Fibroblast of gingiva (primary cell): ENCODE results near the gene RGP1.

Experiments
- DNase-seq: peaks from one replicate; pipeline ENCODE4 v3.0.0-alpha.2; 2011; ENCODE audit warnings: low read depth

The RGP1 gene, protein sequence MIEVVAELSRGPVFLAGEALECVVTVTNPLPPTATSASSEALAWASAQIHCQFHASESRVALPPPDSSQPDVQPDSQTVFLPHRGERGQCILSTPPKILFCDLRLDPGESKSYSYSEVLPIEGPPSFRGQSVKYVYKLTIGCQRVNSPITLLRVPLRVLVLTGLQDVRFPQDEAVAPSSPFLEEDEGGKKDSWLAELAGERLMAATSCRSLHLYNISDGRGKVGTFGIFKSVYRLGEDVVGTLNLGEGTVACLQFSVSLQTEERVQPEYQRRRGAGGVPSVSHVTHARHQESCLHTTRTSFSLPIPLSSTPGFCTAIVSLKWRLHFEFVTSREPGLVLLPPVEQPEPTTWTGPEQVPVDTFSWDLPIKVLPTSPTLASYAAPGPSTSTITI

DNA sequence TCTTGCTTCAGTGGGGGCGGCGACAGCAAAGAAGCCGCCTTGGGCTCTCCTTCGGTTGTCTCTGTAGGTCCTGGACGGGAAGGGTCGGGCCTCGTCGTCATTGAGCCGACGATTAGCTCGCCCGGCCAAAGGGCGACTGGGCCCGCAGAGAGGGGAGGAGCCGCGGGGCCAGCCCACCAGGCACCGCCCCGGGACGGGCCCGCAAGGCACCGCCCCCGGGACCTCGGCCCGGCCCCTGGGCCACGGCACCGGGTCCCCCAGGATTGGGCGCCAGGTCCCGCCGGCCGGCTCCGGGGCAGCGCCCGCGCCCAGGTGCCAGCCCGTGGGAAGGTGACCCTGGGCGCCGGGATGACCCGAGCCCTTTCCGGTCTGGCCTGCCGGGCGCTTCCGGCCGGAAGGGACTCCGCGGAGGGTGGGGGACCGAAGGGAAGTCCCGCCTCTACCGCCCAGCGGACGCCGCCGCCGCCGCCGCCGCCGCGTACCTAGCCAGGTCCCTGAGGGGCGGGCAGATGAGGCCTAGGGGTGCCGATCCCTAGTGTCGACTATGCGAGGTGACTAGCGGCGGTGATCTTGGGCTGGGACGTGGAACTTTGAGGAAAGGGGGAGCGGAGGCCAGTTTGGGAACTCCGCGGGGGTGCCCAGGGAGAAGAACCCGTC lies at the start of gene RGP1, which contains the start of gene GBA2:
Gene RGP1 (plus strand): TSS at position 430 of the 657 bp plus-strand sequence. CDS start 469 bp downstream, outside the sequence.
Gene GBA2 (minus strand): TSS at position 371 of the 657 bp plus-strand sequence. CDS start 524 bp downstream, outside the sequence.
- peak; percentile 67 for DNase-seq

DNA sequence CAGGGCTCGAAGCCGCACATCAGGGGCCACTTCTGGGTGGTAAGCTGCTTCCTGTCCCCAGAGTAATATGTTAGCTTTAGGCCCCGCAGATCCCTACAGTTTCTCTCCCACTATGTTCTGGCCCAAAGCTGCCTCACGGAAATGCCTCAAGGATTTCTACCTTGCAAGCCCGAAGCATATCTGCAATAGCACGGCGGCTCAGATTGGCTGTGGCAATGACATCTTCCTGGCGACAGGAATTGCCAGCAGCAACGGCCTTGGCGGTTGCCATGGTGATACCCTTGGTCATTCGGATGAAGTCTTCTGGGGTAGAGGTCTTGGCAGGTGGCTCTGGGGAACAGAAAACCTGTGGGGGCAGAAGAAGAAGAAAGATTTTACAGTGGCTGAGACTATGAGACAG lies 49.1 kb upstream of the RGP1 start:
- no peak for DNase-seq

DNA sequence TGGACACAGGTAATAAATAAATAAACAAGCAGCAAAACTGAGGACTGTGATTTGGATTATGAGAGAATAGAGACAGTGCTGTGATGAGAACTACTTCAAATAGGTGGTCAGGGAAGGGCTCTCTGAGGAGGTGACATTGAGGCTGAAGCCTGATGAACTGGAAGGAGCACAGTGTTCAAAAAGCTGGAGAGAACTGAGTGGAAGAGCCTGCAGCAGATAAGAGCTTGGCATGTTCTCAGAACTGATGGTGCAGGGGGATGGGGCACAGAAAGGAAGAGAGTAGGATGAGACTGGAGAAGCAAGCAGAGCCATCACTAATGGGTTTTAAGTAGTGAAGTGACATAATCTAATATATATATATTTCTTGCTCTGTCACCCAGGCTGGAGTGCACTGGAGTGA lies 48.1 kb upstream of the RGP1 start:
- no peak for DNase-seq

DNA sequence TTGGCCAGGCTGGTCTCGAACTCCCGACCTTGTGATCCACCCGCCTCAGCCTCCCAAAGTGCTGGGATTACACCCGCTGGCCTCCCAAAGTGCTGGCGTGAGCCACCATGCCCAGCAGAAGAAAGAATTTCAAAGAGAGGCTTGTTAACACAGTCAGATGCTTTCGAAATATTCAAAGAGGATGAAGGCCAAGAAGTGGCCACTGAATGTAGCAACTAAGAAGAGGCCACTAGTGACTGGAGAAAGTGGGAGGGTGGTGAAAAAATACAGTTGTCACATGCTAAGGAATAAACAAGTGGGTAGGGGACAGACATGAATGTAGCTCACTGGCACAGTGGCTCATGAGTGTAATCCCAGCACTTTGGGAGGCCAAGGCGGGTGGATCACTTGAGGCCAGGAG lies 46.4 kb upstream of the RGP1 start:
- peak; percentile 62 for DNase-seq

DNA sequence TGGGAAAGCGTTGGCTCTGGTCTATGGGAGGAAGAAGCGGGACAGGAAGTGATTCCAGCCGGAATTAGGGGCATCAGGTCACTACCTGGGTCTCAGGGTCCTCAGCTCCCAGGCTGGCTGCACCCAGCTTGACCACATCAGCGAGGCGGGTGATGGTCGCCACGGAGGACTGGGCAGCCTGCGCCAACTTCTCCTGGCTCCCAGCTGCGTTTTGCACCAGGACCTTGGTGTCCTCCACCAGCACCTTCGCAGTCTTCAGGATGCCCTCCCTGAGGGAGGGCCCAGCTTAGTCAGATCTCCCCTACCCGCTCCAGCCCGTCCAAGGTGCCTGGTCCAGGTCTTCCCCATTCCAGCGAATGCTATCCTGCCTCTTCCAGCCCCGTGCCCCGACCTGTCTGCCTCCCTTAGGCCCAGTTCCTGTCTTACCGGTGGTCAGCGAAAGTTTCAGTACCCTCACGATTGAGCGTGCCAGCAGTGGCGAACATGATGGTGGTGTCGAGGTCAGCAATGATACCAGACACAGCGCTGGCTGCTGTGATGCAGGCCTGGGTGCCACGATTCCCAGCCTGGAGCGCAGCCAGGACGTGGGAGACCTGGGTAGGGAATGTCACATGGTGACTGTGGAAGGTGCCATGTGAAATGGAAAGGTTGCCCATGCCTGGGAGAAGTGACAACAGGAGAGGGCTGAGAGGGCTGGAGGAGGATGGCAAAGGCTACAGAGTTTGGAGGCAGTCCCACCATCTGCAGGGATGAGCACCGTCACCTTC lies 45.0 kb upstream of the RGP1 start:
- DNase-seq: no peak

DNA sequence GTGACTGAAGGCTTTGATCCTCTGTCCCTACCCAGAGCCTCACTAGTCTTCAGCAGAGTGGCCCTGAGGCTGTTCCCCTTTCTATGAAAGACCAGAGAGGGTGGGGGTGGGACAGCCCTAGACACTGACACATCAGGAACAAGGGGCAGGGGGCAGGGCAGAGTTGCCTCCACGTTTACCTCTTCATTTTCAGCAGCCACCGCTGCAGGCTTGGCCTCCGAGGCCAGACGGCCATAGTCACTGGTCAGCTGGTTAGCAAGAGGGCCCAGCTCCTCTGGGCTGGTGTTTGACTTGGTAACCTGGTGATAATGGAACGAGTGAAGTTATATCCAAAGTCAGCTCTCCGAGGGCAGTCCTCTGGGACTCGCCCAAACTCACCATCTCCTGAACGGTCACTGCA lies 43.7 kb upstream of the RGP1 start:
- no peak for DNase-seq

DNA sequence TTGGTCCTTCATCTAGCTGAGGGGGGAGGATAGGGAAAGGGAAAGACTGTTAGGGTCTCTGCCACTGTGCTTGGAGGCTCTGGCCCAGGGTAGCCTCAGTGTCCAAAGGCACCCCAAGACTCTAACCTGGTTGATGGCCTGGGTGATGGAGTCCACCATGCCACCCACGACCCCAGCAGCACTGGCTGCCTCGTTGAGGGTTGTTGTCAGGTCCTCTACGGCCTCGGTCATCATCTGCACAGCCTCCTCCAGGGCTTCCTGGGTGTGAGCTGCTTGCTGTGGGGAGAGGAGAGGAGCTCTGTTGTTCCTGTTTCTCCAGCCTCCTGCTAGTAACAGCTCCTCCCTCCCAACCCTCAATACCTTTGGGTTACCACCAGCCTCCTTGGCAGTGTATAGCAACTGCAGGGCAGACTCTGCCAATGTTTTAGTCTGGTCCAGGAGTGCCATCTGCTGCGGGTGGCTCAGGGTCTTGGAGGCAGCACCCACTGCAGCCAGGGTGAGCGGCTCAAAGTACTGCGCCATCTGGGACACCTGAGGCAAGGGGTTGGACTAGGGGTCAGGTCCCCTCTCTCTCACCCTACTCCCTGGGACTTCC lies 43.2 kb upstream of the RGP1 start:
- DNase-seq: no peak

DNA sequence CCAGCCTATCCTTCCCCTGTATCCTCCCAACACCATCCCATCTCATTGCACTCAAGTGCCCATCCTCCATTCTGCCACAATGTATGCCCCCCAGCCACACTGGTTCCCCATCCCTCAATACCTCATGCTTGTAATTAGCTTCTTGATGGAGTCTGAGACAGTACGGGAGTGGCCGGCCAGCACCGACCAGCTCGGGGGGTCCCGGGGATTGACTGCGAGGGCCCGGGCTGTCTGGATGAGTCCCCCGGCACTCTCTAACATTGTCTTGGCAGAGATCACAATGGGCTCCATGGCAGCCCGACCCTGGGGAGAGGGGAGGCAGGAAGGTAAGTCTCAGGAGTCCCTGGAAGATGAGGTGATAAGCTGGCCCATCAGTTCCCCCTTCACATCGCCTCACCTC lies 42.1 kb upstream of the RGP1 start:
- no peak for DNase-seq

DNA sequence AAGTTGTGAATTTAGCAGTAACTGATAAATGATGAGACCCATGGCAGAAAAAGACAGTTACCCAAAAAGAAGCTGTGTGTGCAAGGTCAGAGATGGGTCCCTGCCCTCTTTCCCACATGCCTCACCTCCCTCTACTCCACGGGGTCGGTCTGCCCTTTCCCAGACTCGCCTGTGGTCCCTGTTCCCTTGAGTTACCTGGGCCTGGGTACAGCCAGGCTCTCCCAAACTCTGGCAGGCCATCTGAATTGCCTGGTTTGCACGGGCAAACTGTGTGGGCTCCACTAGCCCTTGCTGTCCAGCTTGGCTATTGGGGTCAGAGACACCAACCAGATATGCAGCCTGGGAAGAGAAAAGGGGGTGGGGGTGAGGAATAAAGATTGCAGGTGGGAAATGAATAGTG lies 40.9 kb upstream of the RGP1 start:
- no peak for DNase-seq

DNA sequence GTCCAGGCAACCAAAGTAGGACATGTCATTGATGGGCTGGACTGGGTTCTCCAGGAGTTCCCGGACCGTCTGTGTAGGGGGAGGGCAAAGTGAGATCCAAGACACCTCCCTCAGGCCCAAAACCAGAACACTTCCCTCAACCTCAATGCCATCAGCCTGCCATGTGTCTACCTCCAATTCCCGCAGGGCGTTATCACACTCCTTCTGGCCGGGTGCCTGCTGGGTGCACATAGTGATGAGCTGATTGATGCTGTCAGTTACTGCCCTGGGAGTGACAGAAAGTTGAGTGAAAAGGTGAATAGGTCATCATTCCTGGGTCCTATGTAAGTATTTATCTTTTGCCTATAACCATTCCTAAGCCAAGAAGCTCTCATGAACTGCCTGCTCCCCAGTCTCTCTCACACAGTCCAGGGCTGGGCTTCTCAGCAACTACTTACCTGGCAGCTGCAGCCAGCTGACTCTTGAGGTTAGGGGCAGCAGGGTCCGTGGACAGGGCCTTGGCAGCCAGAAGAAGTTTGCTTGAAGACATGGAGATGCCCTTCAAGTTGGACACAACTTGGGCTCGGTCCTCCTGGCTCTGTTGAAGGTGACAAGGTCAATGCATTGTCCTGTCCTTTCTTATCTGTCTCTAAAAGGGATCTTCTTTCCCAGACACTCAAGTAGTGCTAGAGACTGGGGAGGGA lies 38.1 kb upstream of the RGP1 start:
- DNase-seq: no peak

DNA sequence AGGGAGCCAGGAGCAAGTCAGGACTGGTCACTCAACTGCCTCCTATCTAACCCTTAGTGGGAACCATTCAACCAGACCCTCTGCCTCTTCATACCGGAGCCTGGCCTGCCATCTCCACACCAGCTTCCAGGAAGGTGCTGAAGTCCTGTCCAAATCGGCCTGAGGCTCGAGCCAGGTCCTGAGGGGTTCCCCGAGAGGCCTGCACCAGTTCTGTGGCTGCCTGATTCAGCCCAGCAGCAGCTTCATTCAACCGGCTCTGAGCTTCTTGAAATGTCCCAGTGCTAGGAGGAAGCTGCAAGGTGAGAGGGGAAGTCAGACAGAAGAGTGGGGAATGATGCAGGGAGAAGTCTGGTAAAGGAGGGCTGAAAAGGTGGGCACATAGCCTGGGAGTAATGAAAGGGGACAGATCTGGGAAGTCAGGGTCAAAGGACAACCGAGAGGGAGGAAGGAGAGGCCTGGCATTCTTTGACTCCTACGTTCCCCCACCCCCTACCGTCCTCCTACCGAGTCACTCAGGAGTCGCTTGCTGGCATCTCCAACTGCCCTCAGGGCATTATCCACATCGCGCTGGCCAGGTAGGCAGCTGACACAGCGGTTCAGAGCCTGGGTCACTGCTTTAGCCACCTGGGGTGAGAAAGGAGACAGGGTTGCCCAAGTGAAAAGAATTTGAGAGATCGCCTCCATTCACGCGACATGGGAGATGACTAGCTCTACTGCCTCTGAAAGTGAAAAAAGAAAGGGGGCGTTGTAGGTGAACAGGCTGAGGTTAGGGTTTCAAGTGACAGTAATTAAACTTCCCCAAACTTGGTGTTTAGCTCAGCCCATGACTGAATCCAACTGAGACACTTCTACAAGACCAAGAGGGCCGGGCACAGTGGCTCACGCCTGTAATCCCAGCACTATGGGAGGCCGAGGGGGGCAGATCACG lies 37.3 kb upstream of the RGP1 start:
- no peak for DNase-seq

DNA sequence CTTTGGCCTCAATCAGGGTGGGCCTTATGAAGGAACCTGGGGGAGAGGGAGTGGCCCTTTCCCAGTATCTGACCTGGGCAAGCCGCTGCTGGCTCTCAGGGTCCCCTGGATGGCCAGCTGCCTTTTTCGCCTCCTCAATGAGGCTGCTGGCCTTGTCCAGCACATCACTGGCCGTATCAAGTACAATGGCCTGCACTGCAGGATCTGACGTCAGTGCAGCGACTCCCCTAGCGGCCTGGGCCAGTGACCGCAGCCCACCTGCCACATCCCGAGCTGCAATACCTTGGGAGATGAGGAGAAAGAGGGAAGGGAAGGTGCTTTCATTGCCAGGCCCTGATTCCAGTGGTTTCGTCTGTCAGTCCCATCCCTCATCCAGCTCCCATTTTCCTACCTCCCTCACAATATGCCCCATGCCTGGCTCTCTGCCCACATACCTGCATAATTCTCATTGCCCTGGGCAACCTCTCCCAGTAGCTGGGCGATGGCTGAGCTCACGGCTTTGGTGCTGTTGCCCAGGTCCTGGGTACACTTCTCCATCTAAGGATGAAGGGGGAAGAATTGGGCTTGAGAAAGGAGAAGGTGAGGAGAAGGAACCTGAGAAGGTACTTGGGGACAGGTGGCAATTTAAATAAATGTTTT lies 36.2 kb upstream of the RGP1 start:
- DNase-seq: no peak

DNA sequence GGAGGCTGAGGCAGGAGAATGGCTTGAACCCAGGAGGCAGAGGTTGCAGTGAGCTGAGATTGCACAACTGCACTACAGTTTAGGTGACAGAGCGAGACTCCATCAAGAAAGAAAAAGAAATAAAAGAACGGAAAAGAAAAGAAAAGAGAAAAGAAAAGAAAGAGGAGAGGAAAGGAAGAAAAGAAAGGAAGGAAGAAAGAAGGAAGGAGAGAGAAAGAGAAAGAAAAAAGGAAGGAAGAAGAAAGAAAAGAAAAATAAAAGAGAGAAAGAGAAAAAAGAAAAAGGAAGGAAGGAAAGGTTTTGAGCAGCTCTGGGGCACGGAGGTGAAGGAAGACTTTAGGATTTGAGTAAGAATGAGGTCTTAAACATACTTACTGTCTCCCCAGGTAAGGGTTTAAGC lies 35.5 kb upstream of the RGP1 start:
- no peak for DNase-seq

DNA sequence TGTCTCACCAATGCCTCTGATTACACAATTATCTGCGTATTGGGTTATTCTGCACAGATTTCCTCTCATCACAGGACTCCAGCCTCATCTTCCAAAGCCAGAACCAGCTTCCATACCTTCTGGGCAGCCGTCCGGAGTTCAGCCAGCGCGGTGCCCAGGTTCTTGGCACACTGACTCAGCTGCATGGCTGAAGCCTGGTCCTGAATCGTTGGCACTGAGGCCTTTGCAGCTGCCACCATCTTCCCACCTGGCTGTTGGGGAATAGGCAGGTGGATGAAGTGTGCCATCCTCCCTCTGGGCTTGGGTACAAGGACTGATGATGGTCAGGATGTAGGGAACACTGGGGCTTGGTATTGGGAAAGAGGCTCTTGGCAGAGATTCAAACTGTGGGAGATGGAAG lies 35.0 kb upstream of the RGP1 start:
- DNase-seq: no peak

DNA sequence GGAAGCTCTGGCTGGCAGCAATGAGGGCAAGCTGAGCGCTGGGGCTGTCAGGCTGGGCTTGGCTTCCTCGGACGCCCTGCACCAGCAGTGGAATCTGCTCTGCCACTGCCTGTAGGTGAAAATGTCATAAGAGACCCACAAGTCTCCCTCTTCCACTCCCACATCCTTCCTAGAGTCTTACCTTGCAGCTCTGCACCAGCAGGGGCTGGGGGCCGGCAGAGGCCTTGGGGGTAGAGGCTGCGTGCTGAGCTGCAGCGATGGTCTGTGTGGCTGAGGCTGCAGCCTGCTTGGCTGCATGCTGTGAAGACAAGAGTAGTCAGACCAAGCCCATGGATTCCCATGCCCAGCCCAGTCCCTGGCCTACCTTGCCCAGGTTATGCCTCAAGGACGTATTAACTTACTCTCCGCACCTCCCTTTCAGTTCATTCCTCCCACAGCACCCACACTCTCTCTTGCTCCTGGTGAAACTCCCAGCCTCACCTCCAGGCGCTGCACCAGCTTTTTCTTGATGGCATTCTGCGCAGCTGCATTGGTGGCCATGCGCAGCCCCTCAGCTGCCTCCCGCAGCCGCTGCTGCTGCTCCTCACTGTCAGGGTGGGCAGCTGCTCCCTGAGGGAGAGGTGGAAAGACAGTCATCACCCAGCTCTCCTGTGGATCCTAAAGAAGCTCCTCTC lies 34.4 kb upstream of the RGP1 start:
- DNase-seq: no peak

DNA sequence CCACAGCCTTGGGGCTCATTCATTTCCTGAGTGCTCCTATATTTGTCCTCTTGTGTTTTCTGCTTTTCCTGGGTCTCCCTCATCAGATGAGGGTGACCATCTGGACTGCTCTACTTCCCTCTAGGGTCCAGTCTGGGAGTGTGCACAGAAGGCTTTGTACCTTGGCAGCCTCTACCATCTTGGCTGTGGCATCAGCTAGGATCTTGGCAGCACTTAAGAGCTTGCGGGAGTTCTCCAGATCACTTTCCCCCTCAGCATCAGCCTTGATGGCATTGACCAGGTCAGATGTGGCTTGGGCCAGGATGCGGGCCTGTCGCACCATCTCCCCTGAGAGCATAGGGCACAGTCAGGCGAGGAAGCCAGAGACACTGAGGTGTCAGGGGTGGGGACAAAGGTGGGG lies 32.9 kb upstream of the RGP1 start:
- DNase-seq: peak; percentile 59

DNA sequence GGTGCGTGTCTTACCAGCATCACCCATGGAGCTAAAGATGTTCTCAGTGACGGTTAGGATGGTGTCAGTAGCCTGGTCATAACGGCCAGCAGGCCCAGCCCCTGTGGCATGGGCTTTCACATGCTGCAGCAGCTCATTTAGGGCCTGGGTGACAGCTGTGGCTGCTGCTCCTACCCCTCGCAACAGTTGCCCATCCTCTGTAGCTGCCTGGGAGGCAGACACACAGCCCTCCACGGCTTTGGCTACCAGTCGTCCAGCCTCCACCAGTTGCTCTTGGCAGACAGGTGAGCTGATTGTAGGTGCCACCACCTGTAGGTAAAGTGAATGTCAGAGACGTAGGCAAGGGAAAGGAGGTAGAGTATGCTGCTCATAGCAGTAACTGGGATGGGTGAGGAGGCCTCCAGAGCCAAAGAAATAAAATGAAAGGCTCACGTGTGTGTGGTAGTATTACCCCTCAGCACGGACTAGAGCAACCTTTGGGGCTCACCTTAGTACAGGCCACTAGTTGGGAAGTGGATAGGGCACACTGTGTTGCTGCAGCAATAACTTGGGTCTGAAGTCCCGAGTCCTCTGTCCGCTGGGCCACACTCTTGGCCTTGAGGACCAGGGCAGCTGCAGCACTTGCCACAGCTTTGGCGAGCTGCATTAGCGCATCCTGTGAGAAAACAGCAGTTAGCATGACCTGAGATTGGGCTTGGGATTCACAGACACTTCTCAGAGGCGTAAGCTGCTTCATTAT lies 31.8 kb upstream of the RGP1 start:
- no peak for DNase-seq

DNA sequence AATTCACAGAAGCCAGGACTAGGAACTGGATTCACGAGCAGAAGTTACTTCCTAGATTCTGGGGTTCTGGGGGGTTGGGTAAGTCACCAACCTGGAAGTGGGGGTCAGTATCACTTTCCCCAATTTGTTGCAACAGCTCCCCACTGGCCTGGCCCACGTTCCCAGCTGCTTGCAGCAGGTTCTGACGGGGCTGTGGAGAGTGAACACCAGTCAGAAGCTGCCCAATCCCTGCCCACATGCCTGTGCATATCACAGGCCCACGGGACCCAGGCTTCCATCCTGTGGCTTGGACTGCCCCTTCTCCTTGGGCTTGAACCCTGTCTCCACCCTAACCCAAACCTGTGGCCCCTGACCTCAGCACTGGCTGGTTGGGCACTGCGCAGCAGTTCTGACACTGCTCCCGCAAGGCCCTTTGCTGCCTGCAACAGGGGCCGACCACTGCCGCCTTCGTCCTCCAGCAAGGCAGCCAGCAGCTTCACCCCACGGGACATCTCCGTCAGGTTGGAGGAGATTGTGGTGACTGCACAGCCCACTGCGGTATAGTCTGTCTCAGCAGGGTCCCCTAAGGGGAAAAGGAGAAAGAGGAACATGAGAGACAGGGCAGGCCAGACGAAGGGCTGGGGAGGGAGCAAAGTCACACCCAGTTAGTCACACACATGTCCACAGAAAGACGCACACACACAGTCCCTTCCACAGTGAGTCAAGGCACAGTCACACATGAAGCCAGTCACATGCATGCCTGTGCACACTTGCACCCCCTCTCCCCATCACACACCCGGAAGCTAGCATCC lies 30.2 kb upstream of the RGP1 start:
- DNase-seq: no peak
